ENCODE data around the gene ALG14.

The ALG14 gene

GRCh38 chr1:94980582-94981574 lies 91.9 kb downstream of the ALG14 start:
- no peak for DNase-seq (ENCODE audit: low read depth)

- no peak for DNase-seq (ENCODE audit: low read depth)
Observed at GRCh38 chr1:94979656-94980581, 92.8 kb downstream of the ALG14 start.

DNA sequence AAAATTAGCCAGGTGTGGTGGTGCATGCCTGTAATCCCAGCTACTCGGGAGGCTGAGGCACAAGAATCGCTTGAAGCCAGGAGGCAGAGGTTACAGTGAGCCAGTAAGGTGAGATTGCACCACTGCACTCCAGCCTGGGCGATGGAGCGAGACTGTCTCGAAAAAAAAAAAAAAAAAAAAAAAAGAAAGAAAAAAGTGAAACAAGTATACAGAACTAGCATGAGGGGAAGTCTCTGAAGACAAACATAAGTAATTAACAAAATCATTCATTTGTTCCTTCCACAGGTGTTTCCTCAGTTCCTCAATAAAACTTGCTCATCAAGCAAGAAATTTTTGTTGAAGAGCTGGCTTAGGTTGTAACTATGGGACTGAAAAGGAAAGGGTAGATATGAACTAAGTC lies 93.6 kb downstream of the ALG14 start:
- DNase-seq (ENCODE audit: low read depth), result no peak

- DNase-seq (ENCODE audit: low read depth), result no peak
Observed at GRCh38 chr1:94978401-94978800, 94.3 kb downstream of the ALG14 start.

DNA sequence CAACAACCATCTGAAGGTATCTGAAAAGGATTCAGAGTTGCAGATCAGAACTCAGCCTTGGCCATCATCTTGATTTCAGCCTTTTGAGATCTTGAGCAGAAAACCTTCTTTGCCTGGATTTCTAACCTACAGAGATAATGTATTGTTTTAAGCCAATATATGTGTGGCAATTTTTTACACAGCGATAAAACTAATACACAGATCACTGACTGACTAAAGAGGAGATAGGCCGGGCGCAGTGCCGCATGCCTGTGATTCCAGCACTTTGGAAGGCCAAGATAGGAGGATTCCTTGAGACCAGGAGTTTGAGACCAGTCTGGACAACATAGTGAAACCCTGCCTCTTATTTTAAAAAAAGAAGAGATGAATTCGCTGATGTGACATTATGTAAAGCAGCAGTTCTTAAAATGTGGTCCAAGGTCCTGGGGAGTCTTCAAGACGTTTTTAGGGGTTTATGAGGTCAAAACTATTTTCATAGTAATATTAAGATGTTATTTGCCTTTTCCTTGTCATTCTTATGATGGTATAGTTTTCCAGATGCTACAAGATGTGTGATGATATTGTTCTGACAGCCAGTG lies 95.7 kb downstream of the ALG14 start:
- DNase-seq (ENCODE audit: low read depth), result no peak

GRCh38 chr1:94974824-94975223 lies 97.9 kb downstream of the ALG14 start:
- peak; percentile 82 for DNase-seq (ENCODE audit: low read depth)

- DNase-seq (ENCODE audit: low read depth), result peak; percentile 15
Observed at GRCh38 chr1:94974241-94974640, 98.5 kb downstream of the ALG14 start.

GRCh38 chr1:94973309-94973922 lies 99.3 kb downstream of the ALG14 start:
- no peak for DNase-seq (ENCODE audit: low read depth)

- DNase-seq (ENCODE audit: low read depth), result peak; percentile 79
Observed at GRCh38 chr1:94971491-94971924, 101.2 kb downstream of the ALG14 start.

- DNase-seq (ENCODE audit: low read depth), result peak; percentile 51
Observed at GRCh38 chr1:94970783-94971182, 102.0 kb downstream of the ALG14 start.

DNA sequence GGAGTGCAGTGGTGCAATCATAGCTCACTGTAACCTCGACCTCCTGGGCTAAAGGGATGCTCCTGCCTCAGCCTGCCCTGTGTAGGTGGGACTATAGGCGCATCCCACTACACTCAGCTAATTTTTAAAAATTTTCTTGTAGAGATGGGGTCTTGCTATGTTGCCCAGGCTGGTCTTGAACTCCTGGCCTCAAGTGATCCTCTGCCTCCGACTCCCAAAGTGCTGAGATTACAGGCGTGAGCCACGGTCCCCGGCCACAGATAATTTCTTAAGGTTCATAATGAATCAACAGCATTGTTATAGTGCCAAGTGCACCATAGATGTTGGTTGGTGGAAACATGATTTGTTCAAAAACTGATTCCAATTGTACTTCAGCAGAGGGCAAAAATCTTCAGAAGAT lies 103.6 kb downstream of the ALG14 start:
- no peak for DNase-seq (ENCODE audit: low read depth)

- no peak for DNase-seq (ENCODE audit: low read depth)
Observed at GRCh38 chr1:94966033-94966432, 106.7 kb downstream of the ALG14 start.

- no peak for DNase-seq (ENCODE audit: low read depth)
Observed at GRCh38 chr1:94963864-94964263, 108.9 kb downstream of the ALG14 start.

DNA sequence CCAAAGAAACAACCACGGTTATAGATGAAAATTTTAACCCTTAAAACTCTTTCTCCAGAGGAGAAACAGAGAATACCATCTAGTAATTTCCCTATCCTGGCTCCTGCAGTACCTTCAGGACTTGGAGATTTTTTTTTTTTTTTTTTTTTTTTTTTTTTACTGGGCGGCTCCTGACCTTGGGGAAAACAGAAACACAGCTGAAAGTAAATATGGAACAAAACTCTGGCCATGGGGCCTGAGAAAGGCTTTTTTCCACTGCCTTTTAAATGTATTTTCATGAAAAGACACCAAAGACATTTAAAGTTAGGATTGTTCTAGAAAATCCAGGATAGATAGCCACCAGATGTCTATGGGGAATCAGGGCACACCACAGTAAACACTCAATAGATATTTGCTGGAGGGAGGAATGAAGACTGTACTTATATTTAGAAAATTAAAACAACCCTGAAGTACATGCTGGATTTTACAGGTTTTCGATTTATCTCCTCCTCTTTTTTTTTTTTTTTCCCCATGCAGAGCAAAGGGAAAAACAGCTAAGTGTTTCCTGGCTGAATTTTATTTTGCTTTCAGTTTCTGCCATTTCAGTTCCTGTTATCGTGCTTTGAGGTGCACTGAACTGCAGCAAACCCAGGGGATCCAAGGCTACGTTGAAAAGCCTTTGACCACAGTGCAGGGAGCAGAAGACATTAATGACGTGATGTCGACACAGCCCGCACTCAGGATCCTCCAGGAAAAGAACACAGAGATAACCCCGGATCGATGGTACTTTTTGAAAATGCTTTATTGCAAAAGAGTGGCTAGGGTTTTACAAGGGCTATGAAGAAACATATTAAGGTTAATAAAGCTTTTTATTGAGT lies 110.1 kb downstream of the ALG14 start:
- no peak for DNase-seq (ENCODE audit: low read depth)

GRCh38 chr1:94961988-94962387 lies 110.8 kb downstream of the ALG14 start:
- DNase-seq (ENCODE audit: low read depth), result no peak

DNA sequence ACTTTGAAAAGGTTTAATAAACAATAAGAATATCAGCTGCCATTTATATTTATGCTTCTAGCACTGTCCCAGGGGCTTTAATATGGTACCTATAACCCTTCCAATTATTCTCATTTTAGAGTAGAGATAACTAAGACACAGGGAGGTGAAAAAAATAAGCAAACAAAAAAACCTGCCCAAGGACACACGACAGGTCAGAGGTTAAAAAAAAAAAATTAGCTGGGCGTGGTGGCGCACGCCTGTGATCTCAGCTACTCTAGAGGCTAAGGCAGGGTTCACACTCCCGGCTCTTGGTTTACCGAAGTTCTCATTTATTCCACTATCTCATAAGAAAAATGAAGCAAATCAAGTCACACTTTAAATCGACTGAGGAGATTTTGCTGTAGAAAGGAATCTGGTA lies 111.2 kb downstream of the ALG14 start:
- DNase-seq (ENCODE audit: low read depth), result no peak

DNA sequence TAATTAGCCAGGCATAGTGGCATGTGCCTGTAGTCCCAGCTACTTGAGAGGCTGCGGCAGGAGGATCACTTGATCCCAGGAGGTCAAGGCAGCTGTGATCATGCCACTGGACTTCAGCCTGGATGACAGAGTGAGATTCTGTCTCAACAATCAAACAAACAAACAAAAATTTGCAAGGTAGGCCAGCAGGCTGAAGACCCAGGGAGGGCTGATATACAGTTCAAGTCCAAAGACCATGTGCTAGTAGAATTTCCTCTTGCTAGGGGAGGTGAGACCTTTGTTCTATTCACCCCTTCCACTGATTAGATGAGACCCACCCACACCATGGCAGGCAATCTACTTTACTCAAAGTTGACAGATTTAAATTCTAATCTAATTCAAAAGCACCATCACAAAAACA lies 114.7 kb downstream of the ALG14 start:
- DNase-seq (ENCODE audit: low read depth), result no peak

DNA sequence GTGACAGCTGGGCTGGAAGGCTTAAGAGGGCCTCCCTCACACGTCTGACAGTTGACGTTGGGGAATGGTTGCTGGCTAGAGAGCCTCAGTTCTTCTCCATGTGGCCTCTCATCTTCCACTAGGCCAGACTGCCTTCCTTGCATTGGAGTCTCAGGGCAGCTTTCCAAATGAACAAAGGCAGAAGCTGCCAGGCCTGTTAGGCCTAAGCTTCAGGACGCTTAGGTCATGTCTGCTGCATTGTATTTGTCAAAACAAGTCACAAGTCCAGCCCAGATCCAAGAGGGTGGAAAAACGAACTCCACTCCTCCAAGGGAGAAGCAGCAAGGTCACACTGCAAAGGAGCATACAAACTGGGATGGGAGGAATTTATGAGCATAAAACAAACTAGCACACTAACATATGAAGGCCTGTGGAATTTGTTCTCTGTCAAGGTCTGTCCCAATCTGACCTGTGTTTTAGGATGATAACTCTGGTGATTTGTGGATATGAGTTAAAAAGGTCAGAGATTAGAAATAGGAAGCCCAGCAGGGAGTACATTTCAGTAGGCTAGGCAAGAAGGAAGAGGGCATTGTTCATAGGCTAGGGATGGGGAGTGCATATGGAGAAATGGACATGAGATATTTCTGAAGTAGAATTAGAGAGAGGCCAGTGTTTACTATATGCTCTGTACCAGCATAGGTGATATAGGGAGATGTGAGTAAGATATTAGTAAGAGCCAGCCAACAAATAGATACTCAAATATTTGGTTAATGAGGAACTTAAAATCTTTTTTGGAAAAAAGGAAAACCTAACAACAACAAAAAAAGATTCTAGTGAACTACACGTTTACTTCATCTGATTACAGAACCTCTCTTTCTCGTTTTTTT lies 116.8 kb downstream of the ALG14 start:
- no peak for DNase-seq (ENCODE audit: low read depth)

GRCh38 chr1:94954263-94955220 lies 118.2 kb downstream of the ALG14 start:
- DNase-seq (ENCODE audit: low read depth), result no peak
